Trophoblast cell (in vitro differentiated cells and primary cell): Measurements from ENCODE around the gene MAP2.
A peak's percentile ranks its signal among the peaks of the same experiment; 100 is the strongest.

Experiments
- DNase-seq, 2 donors: peaks; one replicate each; pipeline ENCODE4 v3.0.0-alpha.2; 2016
- H2AFZ ChIP-seq: 2 replicates; pipeline ENCODE4 v1.6.1; 2013; ENCODE audit warnings: low read length, moderate library complexity, mild to moderate bottlenecking; ENCODE audit not compliant: insufficient read depth, poor library complexity
- H2AK5ac ChIP-seq: 2 replicates; pipeline ENCODE4 v1.6.1; 2013; ENCODE audit warnings: mild to moderate bottlenecking, low read length
- H2BK120ac ChIP-seq: 2 replicates; pipeline ENCODE4 v1.6.1; 2013; ENCODE audit warnings: low read length, mild to moderate bottlenecking, moderate library complexity; ENCODE audit not compliant: insufficient read depth, poor library complexity
- H2BK12ac ChIP-seq: 2 replicates; pipeline ENCODE4 v1.6.1; 2013; ENCODE audit warnings: mild to moderate bottlenecking, low read length, moderate library complexity
- H2BK5ac ChIP-seq: 2 replicates; pipeline ENCODE4 v1.6.1; 2013; ENCODE audit warnings: low read length, low read depth, moderate library complexity, mild to moderate bottlenecking; ENCODE audit not compliant: poor library complexity
- H3K14ac ChIP-seq: 2 replicates; pipeline ENCODE4 v1.6.1; 2013; ENCODE audit warnings: mild to moderate bottlenecking, low read length
- H3K18ac ChIP-seq: 2 replicates; pipeline ENCODE4 v1.6.1; 2013; ENCODE audit warnings: mild to moderate bottlenecking, low read length
- H3K23ac ChIP-seq: 2 replicates; pipeline ENCODE4 v1.6.1; 2013; ENCODE audit warnings: low read length
- H3K27ac ChIP-seq: 2 replicates; pipeline ENCODE4 v1.5.1; 2013; ENCODE audit warnings: low read depth, mild to moderate bottlenecking, inconsistent platforms, low read length, moderate library complexity
- H3K27me3 ChIP-seq: 2 replicates; pipeline ENCODE4 v1.6.1; 2013; ENCODE audit warnings: inconsistent platforms, mild to moderate bottlenecking, low read length, moderate library complexity; ENCODE audit not compliant: insufficient read depth
- H3K36me3 ChIP-seq, 2 experiments: 1 replicate in 1 of 2; 2 replicates in 1 of 2; pipeline ENCODE4 v1.6.1; 2013; ENCODE audit warnings: low read length in 2 of 2, mild to moderate bottlenecking in 2 of 2, moderate library complexity in 1 of 2; ENCODE audit not compliant: insufficient read depth in 2 of 2, control insufficient read depth in 1 of 2
- H3K4ac ChIP-seq: 2 replicates; pipeline ENCODE4 v1.6.1; 2013; ENCODE audit warnings: low read depth, mild to moderate bottlenecking, low read length, moderate library complexity
- H3K4me1 ChIP-seq, 2 experiments: 1 replicate in 1 of 2; 2 replicates in 1 of 2; pipeline ENCODE4 v1.6.1; 2013; ENCODE audit warnings: low read length in 2 of 2, mild to moderate bottlenecking in 2 of 2, moderate library complexity in 1 of 2; ENCODE audit not compliant: insufficient read depth in 2 of 2, control insufficient read depth in 1 of 2
- H3K4me2 ChIP-seq: 2 replicates; pipeline ENCODE4 v1.6.1; 2013; ENCODE audit warnings: inconsistent platforms, mild to moderate bottlenecking, low read length, moderate library complexity
- H3K4me3 ChIP-seq: 2 replicates; pipeline ENCODE4 v1.5.1; 2013; ENCODE audit warnings: mild to moderate bottlenecking, low read depth, low read length, inconsistent platforms
- H3K79me1 ChIP-seq: one replicate; pipeline ENCODE4 v1.6.1; 2013; ENCODE audit warnings: low read length
- H3K79me2 ChIP-seq: 2 replicates; pipeline ENCODE4 v1.6.1; 2013; ENCODE audit warnings: low read length, mild to moderate bottlenecking; ENCODE audit not compliant: control insufficient read depth, insufficient read depth, poor library complexity
- H3K9ac ChIP-seq: 2 replicates; pipeline ENCODE4 v1.6.1; 2013; ENCODE audit warnings: mild to moderate bottlenecking, low read length
- H3K9me3 ChIP-seq: 2 replicates; pipeline ENCODE4 v1.6.1; 2013; ENCODE audit warnings: low read depth, mild to moderate bottlenecking, control low read depth, inconsistent platforms, low read length; ENCODE audit not compliant: insufficient read depth
- H4K12ac ChIP-seq: 2 replicates; pipeline ENCODE4 v1.6.1; 2013; ENCODE audit warnings: low read depth, mild to moderate bottlenecking, low read length, moderate library complexity
- H4K8ac ChIP-seq: 2 replicates; pipeline ENCODE4 v1.6.1; 2013; ENCODE audit warnings: low read depth, mild to moderate bottlenecking, low read length, moderate library complexity
- H4K91ac ChIP-seq: one replicate; pipeline ENCODE4 v1.6.1; 2013; ENCODE audit warnings: low read depth, mild to moderate bottlenecking, low read length, moderate library complexity
- WGBS: extraction: QIAGEN DNeasy Blood & Tissue Kit; methylation state at CpG from one replicate; pipeline ENCODE4 v1.1.7; 2013; ENCODE audit warnings: missing lambda C conversion rate; ENCODE audit not compliant: insufficient read length, insufficient coverage; ENCODE audit errors: extremely low coverage; 5-methylcytosine and 5-hydroxymethylcytosine counted together

The MAP2 gene

GRCh38 chr2:209602259-209602658 lies 178.4 kb downstream of the MAP2 start:
- Histone ChIP-seq H3K14ac (no peak overlapping the region), H2AK5ac (no peak overlapping the region), H3K4me3 (no peak overlapping the region), H3K9me3 (no peaks in the 10 kb centered on the region), H2BK5ac (no peak overlapping the region), H3K4me1 (peaks cover 0 to 2% of the 10 kb centered on the region in 2 experiments), H3K27ac (no peak overlapping the region), H3K36me3 (no peaks in the 10 kb centered on the region), H2BK120ac (no peak overlapping the region), H3K9ac (no peak overlapping the region), H4K12ac (no peak overlapping the region), H3K23ac (no peak overlapping the region), H2AFZ (no peak overlapping the region), H3K79me1 (no peaks in the 10 kb centered on the region), H3K79me2 (no peaks in the 10 kb centered on the region), H3K4me2 (no peak overlapping the region), H3K4ac (no peak overlapping the region), H4K8ac (no peak overlapping the region), H3K27me3 (no peaks in the 10 kb centered on the region), H2BK12ac (no peak overlapping the region), H3K18ac (no peak overlapping the region), H4K91ac (no peak overlapping the region)
- no peak for DNase-seq
- no CpG with 5 or more reads among the region's 1 CpG for WGBS

GRCh38 chr2:209609531-209609930 lies 185.7 kb downstream of the MAP2 start:
- Histone ChIP-seq H3K14ac (no peak overlapping the region), H2BK12ac (no peak overlapping the region), H3K9me3 (no peaks in the 10 kb centered on the region)

GRCh38 chr2:209610631-209611030 lies 186.8 kb downstream of the MAP2 start:
- no peaks in the 10 kb centered on the region for H3K27me3 ChIP-seq
- no peaks in the 10 kb centered on the region for H3K36me3 ChIP-seq
- no peak overlapping the region for H3K4me3 ChIP-seq
- H4K12ac ChIP-seq: no peak overlapping the region
- no peak overlapping the region for H2BK12ac ChIP-seq
- no CpG with 5 or more reads among the region's 1 CpG for WGBS
- no peaks in the 10 kb centered on the region for H3K79me1 ChIP-seq
- H4K91ac ChIP-seq: no peak overlapping the region
- no peak for DNase-seq
- no peaks in the 10 kb centered on the region for H3K79me2 ChIP-seq
- no peak overlapping the region for H3K4ac ChIP-seq
- H3K27ac ChIP-seq: no peak overlapping the region
- H4K8ac ChIP-seq: no peak overlapping the region
- H3K23ac ChIP-seq: no peak overlapping the region
- H2BK120ac ChIP-seq: no peak overlapping the region
- H2AK5ac ChIP-seq: no peak overlapping the region
- peaks cover 0 to 2% of the 10 kb centered on the region in 2 experiments for H3K4me1 ChIP-seq
- no peak overlapping the region for H3K4me2 ChIP-seq
- no peak overlapping the region for H2BK5ac ChIP-seq
- no peak overlapping the region for H3K14ac ChIP-seq
- H2AFZ ChIP-seq: no peak overlapping the region
- H3K9ac ChIP-seq: no peak overlapping the region
- no peak overlapping the region for H3K18ac ChIP-seq
- H3K9me3 ChIP-seq: no peaks in the 10 kb centered on the region

More at GRCh38 chr2:209609531-209609930, 185.7 kb downstream of the MAP2 start:
- H2AK5ac ChIP-seq: no peak overlapping the region
- DNase-seq: no peak
- H3K23ac ChIP-seq: no peak overlapping the region
- WGBS: no CpG with 5 or more reads among the region's 2 CpGs
- H4K91ac ChIP-seq: no peak overlapping the region
- no peak overlapping the region for H3K18ac ChIP-seq
- no peak overlapping the region for H4K12ac ChIP-seq
- H4K8ac ChIP-seq: no peak overlapping the region
- H3K4me2 ChIP-seq: no peak overlapping the region
- no peak overlapping the region for H3K4me3 ChIP-seq
- no peaks in the 10 kb centered on the region for H3K27me3 ChIP-seq
- H3K4ac ChIP-seq: no peak overlapping the region
- peaks cover 0 to 2% of the 10 kb centered on the region in 2 experiments for H3K4me1 ChIP-seq
- no peaks in the 10 kb centered on the region for H3K79me1 ChIP-seq
- no peak overlapping the region for H2BK5ac ChIP-seq
- H3K9ac ChIP-seq: no peak overlapping the region
- H3K27ac ChIP-seq: no peak overlapping the region
- no peak overlapping the region for H2BK120ac ChIP-seq
- no peaks in the 10 kb centered on the region for H3K79me2 ChIP-seq
- H3K36me3 ChIP-seq: no peaks in the 10 kb centered on the region
- H2AFZ ChIP-seq: no peak overlapping the region

GRCh38 chr2:209613649-209614305 lies 189.9 kb downstream of the MAP2 start:
- Histone ChIP-seq H2AFZ (no peak overlapping the region), H3K79me1 (peaks cover 3% of the 10 kb centered on the region), H3K27me3 (no peaks in the 10 kb centered on the region), H3K9me3 (no peaks in the 10 kb centered on the region), H3K4me1 (peaks cover 2% of the 10 kb centered on the region in 2 experiments), H3K27ac (no peak overlapping the region), H3K36me3 (no peaks in the 10 kb centered on the region), H3K4me3 (no peak overlapping the region), H3K18ac (no peak overlapping the region), H3K23ac (no peak overlapping the region), H3K14ac (no peak overlapping the region), H3K4me2 (no peak overlapping the region), H3K79me2 (no peaks in the 10 kb centered on the region), H2BK120ac (no peak overlapping the region), H2BK5ac (no peak overlapping the region), H3K4ac (no peak overlapping the region), H4K8ac (no peak overlapping the region), H3K9ac (no peak overlapping the region), H4K12ac (no peak overlapping the region), H4K91ac (no peak overlapping the region), H2BK12ac (no peak overlapping the region), H2AK5ac (no peak overlapping the region)
- peak in 1 of 2 donors; percentile 34 for DNase-seq
- WGBS: no CpG with 5 or more reads among the region's 5 CpGs
